Right atrium auricular region (tissue), 2 donors: Measurements from ENCODE around the gene CST9L. TPM values are rescaled to one million over a fixed set of nuclear protein-coding genes. Genes with fewer than 3 reads are reported as not detected.

Experiments
- DNase-seq: peaks from one replicate; pipeline ENCODE4 v3.0.0-alpha.2; 2019; ENCODE audit warnings: low spot score
- H3K27ac ChIP-seq, 2 donors: fragments of 200-600 bp; sonication (generic); 1 replicate in 1 of 2; 2 replicates in 1 of 2; pipeline ENCODE4 v1.5.1; 2016 to 2019
- H3K27me3 ChIP-seq, 2 donors: fragments of 200-600 bp; sonication (generic); one replicate each; pipeline versions ENCODE4 v1.5.1 to v1.6.0; 2017 to 2019
- H3K36me3 ChIP-seq: fragments of 200-600 bp; sonication (generic); one replicate; pipeline ENCODE4 v1.5.1; 2016
- H3K4me1 ChIP-seq, 2 donors: fragments of 200-600 bp; sonication (generic); one replicate each; pipeline versions ENCODE4 v1.5.1 to v1.6.0; 2017 to 2019
- H3K4me3 ChIP-seq, 2 donors: fragments of 200-600 bp; sonication (generic); 1 replicate in 1 of 2; 2 replicates in 1 of 2; pipeline ENCODE4 v1.5.1; 2017 to 2019; ENCODE audit warnings: mild to moderate bottlenecking in 1 of 2, moderate library complexity in 1 of 2
- H3K9me3 ChIP-seq, 2 donors: fragments of 200-600 bp; sonication (generic); one replicate each; pipeline ENCODE4 v1.5.1; 2019
- CTCF ChIP-seq, 2 donors: fragments of 200-600 bp; sonication (generic); IDR thresholded peaks; one replicate each; pipeline ENCODE4 v1.5.1; 2019; ENCODE audit warnings: antibody characterized with exemption in 2 of 2
- total RNA-seq, 2 donors: library from RNA; depleted of rRNA; stranded (reverse); fragments of >200 nt; gene quantifications; one replicate each; pipeline ENCODE4 v1.1.0, GENCODE V29; 2016

CST9L gene
- total RNA-seq, 2 donors from 2014 or later = not detected

- Histone ChIP-seq H3K4me3 (no peak overlapping the region), H3K27me3 (no peaks in the 10 kb centered on the region), H3K9me3 (no peaks in the 10 kb centered on the region), H3K36me3 (no peaks in the 10 kb centered on the region), H3K27ac (no peak overlapping the region), H3K4me1 (no peaks in the 10 kb centered on the region)
- no peak for DNase-seq
- no peak for TF ChIP-seq CTCF (IDR thresholded peaks at IDR 0.05)
Observed at GRCh38 chr20:23595941-23596340, 27.7 kb upstream of the CST9L start.

- no peak for TF ChIP-seq CTCF (IDR thresholded peaks at IDR 0.05)
- Histone ChIP-seq H3K4me1 (no peaks in the 10 kb centered on the region), H3K27me3 (no peaks in the 10 kb centered on the region), H3K4me3 (no peak overlapping the region), H3K36me3 (no peaks in the 10 kb centered on the region), H3K27ac (no peak overlapping the region), H3K9me3 (no peaks in the 10 kb centered on the region)
- peak; percentile 43 for DNase-seq
Observed at GRCh38 chr20:23588434-23589403, 20.4 kb upstream of the CST9L start.

DNA sequence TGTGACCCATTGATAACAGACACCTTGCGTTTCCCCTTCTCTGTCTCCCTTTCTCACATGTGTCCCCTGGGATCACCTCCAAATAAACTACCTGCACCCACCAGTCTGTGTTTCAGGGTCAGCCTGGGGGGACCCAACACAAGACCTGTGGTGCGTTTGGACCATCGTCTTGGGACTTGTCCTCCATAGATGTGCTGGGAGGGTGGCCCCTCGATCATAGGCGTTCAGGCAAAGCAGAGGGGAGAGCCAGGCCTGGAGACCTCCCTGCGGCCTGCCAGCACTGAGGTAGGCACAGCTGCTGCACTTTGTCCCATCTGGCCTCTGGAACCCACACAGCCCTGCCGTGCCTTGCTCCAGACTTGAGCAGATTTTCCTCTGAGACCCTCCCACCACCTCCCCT is 19.3 kb upstream of the CST9L start:
- no peak for TF ChIP-seq CTCF (IDR thresholded peaks at IDR 0.05)
- no peak for DNase-seq
- H3K27me3 ChIP-seq = no peaks in the 10 kb centered on the region
- no peaks in the 10 kb centered on the region for H3K36me3 ChIP-seq
- no peak overlapping the region for H3K27ac ChIP-seq
- no peaks in the 10 kb centered on the region for H3K9me3 ChIP-seq
- H3K4me1 ChIP-seq = no peaks in the 10 kb centered on the region
- H3K4me3 ChIP-seq = no peak overlapping the region

GRCh38 chr20:23586735-23587525 is 18.6 kb upstream of the CST9L start:
- peak; percentile 38 for DNase-seq
- Histone ChIP-seq H3K4me1 (no peaks in the 10 kb centered on the region), H3K36me3 (no peaks in the 10 kb centered on the region), H3K9me3 (no peaks in the 10 kb centered on the region), H3K4me3 (no peak overlapping the region), H3K27me3 (no peaks in the 10 kb centered on the region), H3K27ac (no peak overlapping the region)
- TF ChIP-seq CTCF (IDR thresholded peaks at IDR 0.05) = no peak

DNA sequence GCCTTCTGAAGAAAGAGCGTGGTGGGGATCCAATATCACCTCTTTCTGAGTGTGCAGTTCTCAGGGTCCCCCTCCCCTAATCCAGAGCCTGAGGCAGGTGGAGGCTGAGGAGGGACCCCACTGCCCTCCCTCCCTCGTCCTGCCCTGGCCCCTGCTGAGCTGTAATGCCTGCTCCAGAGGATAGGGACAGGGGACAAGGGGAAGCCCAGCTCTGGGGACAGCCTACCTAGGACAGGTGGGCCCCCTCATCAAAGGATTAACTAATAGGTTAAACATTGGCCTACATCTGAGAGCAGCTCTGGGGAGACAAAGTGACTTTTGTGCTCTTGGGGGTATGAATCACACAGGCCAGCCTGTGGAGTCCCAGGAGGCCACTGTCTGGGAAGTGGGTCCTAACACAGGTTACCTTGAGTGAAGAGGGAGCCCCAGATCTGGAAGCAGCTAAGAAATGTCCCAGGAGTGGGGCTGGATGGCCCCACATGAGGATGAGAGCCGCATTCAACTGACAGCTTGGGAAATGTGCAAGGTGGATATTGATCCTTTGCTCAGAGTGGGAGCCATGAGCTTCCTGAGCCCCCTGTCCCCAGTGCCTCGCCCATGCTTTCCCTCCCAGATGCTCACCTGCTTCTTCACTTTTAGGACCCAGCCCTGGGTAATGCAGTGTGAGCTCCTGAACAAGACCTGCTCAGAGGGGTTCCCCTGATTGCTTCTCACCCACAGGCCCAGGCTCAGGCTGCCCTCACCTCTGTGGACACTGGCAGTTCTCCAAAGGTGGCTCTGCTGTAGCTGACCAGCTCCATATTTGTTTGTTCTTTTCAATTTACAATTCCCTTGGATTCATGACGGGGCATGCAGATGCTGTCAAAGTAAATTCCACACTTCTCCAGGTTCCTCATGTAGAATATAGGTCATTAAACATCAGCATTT is 17.8 kb upstream of the CST9L start:
- Histone ChIP-seq H3K36me3 (no peaks in the 10 kb centered on the region), H3K27me3 (no peaks in the 10 kb centered on the region), H3K4me1 (no peaks in the 10 kb centered on the region), H3K4me3 (no peak overlapping the region), H3K9me3 (no peaks in the 10 kb centered on the region), H3K27ac (no peak overlapping the region)
- no peak for TF ChIP-seq CTCF (IDR thresholded peaks at IDR 0.05)
- peak; percentile 50 for DNase-seq
